Pancreas (tissue), 10 donors: Measurements from ENCODE around the gene SUPT5H. TPM values are rescaled to one million over a fixed set of nuclear protein-coding genes. Genes with fewer than 3 reads are reported as not detected.
A peak's percentile ranks its signal among the peaks of the same experiment; 100 is the strongest.

Source experiments
- ATAC-seq, 4 donors: fragments of 200-7000 bp; cut with Tn5 transposase; one replicate each; pipeline versions ENCODE4 v1.8.0 to v1.9.1; 2020; ENCODE audit warnings: mild to moderate bottlenecking in 4 of 4, moderate library complexity in 4 of 4
- DNase-seq, 6 donors: peaks; one replicate each; pipeline ENCODE4 v3.0.0-alpha.2; 2020
- FAIRE-seq: peaks from 2 replicates; lab custom pipeline; 2012; peaks lifted over from hg19 to GRCh38; lab: Jason Lieb, UNC
- H3K27ac ChIP-seq, 4 donors: fragments of 200-600 bp; sonication (generic); 1 replicate in 3 of 4; 2 replicates in 1 of 4; pipeline versions ENCODE4 v1.5.0 to v1.8.0; 2020
- H3K27me3 ChIP-seq, 4 donors: fragments of 200-600 bp; one replicate each; pipeline ENCODE4 v1.8.0; 2021
- H3K36me3 ChIP-seq, 3 donors: fragments of 200-600 bp; sonication (generic) in 1 of 3; one replicate each; pipeline versions ENCODE4 v1.5.0 to v1.8.0; 2020 to 2021
- H3K4me1 ChIP-seq, 3 donors: fragments of 200-600 bp; one replicate each; pipeline ENCODE4 v1.8.0; 2021
- H3K4me3 ChIP-seq, 4 donors: fragments of 200-600 bp; sonication (generic) in 2 of 4; one replicate each; pipeline versions ENCODE4 v1.5.0 to v1.8.0; 2020 to 2021
- H3K9me3 ChIP-seq, 4 donors: fragments of 200-600 bp; one replicate each; pipeline ENCODE4 v1.8.0; 2021
- WGBS, 2 donors: extraction: QIAGEN DNeasy Blood & Tissue Kit; methylation state at CpG; one replicate each; pipeline ENCODE4 v1.1.7; 2013; 5-methylcytosine and 5-hydroxymethylcytosine counted together
- intact Hi-C, 3 donors: fragments of 100-400 bp; cut with DNase I; formaldehyde crosslinking; loops; one replicate each; pipeline versions ENCODE4 v1.11.1 to v1.14.2; 2022
- polyA plus RNA-seq, 2 donors: library from polyadenylated mRNA; stranded (reverse); fragments of 200-250 nt; gene quantifications; one replicate each; pipeline ENCODE4 v1.2.3, GENCODE V29; 2013
- total RNA-seq, 6 donors: library from RNA; stranded (reverse); fragmentation: NEBNext Ultra II Directional in 4 of 6; extraction: Animal tissue kit (Norgen Biotek cat#: 25700) in 4 of 6; gene quantifications; one replicate each; pipeline versions ENCODE4 v1.2.1 to v1.2.4, GENCODE V29; 2021 to 2023
- TF ChIP-seq, protein P1 (sequence below), 4 donors: fragments of 200-600 bp; sonication (generic) in 3 of 4; IDR thresholded peaks; one replicate each; pipeline versions ENCODE4 v1.5.0 to v1.8.0; 2021; ENCODE audit warnings: antibody characterized with exemption in 4 of 4
- donor health status: healthy with polysubstance abuse.
- donor health status: DM: no; HTN: no; CAD: no; lungs with moderate emphysema.
- donor health status: DM: no; HTN: no; CAD: no.
- donor health status: control.
- donor health status: control.
- donor health status: Bipolar disorder and iron deficiency.
- donor health status: DM: yes; HTN: yes; CAD: no.
- donor health status: DM: no; HTN: no; CAD: no.
- donor health status: DM: no; HTN: no; CAD: no.
- donor health status: DM: yes; HTN: yes; CAD: no.

The SUPT5H gene
- total RNA-seq (10 to 100 TPM; 49.3 to 69.6 (median 54.0) TPM), polyA plus RNA-seq (100 to 1,000 TPM; 172 to 229 TPM)

DNA sequence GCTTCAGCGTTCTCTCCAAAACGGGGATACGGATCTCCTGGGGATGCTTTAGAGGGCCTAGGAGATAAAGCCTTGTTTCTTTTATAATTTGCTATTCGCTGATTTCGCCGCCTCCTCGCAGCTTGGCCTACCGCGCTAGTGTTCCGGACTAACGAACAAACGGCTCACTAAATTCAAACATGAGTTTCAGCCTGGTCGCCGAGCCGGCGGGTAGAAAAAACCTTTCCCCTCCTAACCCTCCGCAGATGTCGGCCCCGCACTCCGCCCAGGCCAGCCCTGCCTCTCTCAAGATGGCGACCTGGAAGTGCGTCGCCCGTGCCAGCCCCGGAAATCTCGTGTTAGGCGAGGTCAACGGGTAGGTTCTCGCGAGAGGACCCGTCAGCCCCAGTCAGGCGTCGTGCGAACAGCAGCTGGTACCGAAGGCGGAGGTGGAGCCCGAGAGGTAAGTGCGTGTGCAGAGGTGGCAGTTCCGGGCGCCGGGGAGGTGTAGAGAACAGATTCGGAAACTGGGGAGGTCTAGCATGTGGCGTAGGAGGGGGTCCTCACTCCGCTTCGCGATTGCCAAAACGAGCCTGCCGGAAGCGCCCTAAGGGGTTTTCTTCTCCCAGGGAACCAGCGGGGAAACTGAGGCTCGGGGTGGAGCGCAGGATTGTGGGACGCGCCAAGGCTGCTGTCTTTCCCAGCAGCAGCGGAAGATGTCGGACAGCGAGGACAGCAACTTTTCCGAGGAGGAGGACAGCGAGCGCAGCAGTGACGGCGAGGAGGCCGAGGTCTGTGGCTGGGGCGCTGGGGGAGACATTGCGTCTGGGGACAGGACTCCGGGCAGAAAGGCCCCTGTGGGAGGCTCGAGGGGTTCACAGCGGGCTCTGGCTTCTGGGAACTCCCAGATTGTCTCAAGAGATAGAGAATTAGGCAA is at the start of gene SUPT5H:
Gene SUPT5H, plus strand, starts transcription at position 387 of the 916 bp plus-strand sequence. Its CDS starts 309 bp downstream, at position 696.
- WGBS, 2 donors, result 0 to 1% methylated on average over 68 of the region's 68 CpGs

DNA sequence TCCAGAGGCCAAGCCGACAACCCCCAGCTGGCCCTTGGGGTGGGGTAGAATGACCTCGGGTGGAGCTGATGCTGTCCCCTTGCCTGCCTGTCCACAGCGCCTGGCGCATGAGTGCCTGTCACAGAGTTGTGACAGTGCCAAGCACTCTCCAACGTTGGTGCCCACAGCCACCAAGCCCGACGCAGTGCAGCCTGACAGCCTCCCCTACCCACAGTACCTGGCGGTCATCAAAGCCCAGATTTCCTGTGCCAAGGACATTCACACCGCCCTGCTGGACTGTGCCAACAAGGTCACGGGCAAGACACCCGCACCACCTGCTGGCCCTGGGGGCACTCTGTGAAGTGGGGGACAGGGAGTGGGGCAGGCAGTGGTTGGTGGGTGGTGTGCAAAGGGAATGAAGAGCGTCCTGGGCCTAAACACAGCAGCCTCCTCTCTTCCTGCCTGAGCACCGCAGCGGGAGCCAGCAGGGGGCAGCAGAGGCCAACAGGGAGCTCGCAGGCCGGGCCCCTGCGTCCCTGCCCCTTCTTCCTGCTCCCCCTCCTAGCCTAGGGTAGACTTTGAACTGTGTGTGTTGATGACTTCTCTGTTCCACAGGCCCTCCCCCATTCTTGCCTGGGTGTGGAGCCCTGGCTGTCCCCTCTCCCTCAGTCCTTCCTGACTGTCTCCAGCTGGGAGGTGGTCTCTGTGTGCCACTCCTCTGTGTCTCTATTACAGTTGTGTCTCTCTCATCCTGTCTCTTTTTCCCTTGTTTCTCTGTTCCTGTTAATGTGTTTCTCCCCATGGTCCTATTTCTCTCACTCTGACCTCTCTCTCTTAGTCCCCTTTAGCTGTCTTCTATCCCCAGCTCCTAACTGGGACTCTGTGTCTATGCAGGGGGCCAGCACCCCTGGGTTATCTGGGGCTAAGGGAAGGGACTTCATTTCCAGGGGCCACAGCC is 47.8 kb upstream of the SUPT5H start:
- H3K27ac ChIP-seq, result peak overlapping the region; percentile 46 to 85 (median 66)
- peaks cover 0 to 6% (median 0%) of the 10 kb centered on the region in 3 donors for H3K36me3 ChIP-seq
- H3K4me3 ChIP-seq, result no peak overlapping the region
- 10% methylated on average over 17 of the region's 17 CpGs for WGBS, 2 donors
- peak; percentile 83 to 98 (median 91) for DNase-seq
- no peaks in the 10 kb centered on the region for H3K27me3 ChIP-seq
- H3K9me3 ChIP-seq, result no peaks in the 10 kb centered on the region
- peak; percentile 79 to 86 (median 84) for ATAC-seq
- intact Hi-C loops, result loop anchor here in 1 of 3 donors (10.0 kb wide), 1 partner anchor 137 kb away; the partner anchor contains the start of gene EID2B
- TF ChIP-seq, protein P1, sequence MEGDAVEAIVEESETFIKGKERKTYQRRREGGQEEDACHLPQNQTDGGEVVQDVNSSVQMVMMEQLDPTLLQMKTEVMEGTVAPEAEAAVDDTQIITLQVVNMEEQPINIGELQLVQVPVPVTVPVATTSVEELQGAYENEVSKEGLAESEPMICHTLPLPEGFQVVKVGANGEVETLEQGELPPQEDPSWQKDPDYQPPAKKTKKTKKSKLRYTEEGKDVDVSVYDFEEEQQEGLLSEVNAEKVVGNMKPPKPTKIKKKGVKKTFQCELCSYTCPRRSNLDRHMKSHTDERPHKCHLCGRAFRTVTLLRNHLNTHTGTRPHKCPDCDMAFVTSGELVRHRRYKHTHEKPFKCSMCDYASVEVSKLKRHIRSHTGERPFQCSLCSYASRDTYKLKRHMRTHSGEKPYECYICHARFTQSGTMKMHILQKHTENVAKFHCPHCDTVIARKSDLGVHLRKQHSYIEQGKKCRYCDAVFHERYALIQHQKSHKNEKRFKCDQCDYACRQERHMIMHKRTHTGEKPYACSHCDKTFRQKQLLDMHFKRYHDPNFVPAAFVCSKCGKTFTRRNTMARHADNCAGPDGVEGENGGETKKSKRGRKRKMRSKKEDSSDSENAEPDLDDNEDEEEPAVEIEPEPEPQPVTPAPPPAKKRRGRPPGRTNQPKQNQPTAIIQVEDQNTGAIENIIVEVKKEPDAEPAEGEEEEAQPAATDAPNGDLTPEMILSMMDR (IDR thresholded peaks at IDR 0.05), result peak; percentile 91 to 96 (median 94)
- H3K4me1 ChIP-seq, result peaks cover 6 to 25% (median 15%) of the 10 kb centered on the region in 3 donors
- no peak for FAIRE-seq

More for the DNA sequence above, at the start of gene SUPT5H:
- intact Hi-C loops, result loop anchor here in 1 of 3 donors (10.0 kb wide), 1 partner anchor 89 kb away; the partner anchor contains the start of gene EID2B
- peak; percentile 96 to 99 (median 97) for DNase-seq
- Histone ChIP-seq H3K9me3 (no peaks in the 10 kb centered on the region), H3K27ac (peak within 1 kb of the TSS; percentile 74 to 91 (median 85)), H3K36me3 (no peaks in the 10 kb centered on the region), H3K4me1 (peaks cover 7 to 29% (median 17%) of the 10 kb centered on the region in 3 donors), H3K4me3 (peak within 1 kb of the TSS; percentile 68 to 99 (median 90)), H3K27me3 (no peaks in the 10 kb centered on the region)
- FAIRE-seq, result no peak
- TF ChIP-seq, protein P1 (IDR thresholded peaks at IDR 0.05), result no peak
- peak; percentile 96 to 99 (median 98) for ATAC-seq

DNA sequence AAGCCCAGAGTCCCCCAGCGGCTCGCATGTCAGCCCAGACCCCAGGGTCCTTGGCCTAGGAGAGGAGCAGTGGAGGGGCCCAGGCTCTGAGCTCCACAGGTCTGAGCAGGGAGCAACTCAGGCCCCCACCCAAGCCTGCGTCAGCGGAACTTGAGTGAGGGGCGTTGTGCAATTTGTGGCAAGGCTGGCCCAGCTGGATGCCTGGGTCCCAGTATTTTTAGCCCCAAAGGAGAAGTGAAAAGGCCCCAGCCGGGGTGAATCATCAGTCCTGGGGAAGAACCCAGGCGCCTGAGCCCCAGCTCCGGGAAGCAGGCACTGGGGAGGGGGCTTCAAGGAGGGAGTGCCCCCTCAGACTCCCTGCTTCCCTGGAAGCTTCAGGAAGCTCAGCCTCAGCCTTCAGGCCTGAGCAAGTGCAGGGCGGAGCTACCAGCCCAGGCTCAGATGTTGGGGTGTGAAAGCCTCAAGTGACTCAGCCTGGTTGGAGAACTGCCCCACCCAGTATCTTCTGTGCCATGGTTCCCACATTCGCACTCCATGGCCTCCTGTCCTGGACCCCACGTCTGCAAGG is 47.0 kb upstream of the SUPT5H start:
- FAIRE-seq, result no peak

DNA sequence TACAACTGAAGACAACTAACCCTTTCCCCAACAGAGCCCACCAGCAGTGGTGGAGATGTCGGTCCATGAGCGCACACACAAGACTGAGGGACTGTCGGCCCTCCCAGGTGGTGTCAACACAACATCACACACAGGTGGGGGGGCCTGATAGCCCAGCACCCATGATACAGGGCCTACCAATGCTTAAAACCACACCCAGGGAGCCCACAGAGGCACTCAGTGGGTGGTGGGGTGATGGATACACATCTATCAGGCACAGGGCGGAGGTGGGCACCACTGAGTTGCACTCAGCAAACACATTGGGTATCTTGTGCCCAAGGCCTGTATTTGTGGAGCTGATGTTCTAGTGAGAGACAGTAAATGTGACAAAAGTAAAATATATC is 45.7 kb upstream of the SUPT5H start:
- Histone ChIP-seq H3K4me1 (peaks cover 6 to 29% (median 15%) of the 10 kb centered on the region in 3 donors), H3K27ac (no peak overlapping the region), H3K36me3 (no peaks in the 10 kb centered on the region), H3K4me3 (no peak overlapping the region), H3K9me3 (no peaks in the 10 kb centered on the region), H3K27me3 (no peaks in the 10 kb centered on the region)
- intact Hi-C loops, result loop anchor here in 1 of 3 donors (10.0 kb wide), 1 partner anchor 135 kb away; the partner anchor contains the start of gene EID2B
- ATAC-seq (no peak), DNase-seq (no peak), FAIRE-seq (no peak)
- WGBS, 2 donors, result 94 to 97% methylated on average over 4 of the region's 4 CpGs
- TF ChIP-seq, protein P1 (IDR thresholded peaks at IDR 0.05), result no peak

More for the DNA sequence above, 47.0 kb upstream of the SUPT5H start:
- DNase-seq (peak in 3 of 6 donors; percentile 54 to 75 (median 63)), ATAC-seq (peak in 2 of 4 donors; percentile 2 to 6)
- Histone ChIP-seq H3K9me3 (no peaks in the 10 kb centered on the region), H3K4me3 (no peak overlapping the region), H3K36me3 (peaks cover 0 to 6% (median 0%) of the 10 kb centered on the region in 3 donors), H3K27ac (peak overlapping the region; percentile 46 to 85 (median 66)), H3K27me3 (no peaks in the 10 kb centered on the region), H3K4me1 (peaks cover 6 to 25% (median 15%) of the 10 kb centered on the region in 3 donors)
- TF ChIP-seq, protein P1 (IDR thresholded peaks at IDR 0.05), result no peak
- intact Hi-C loops, result loop anchor here in 1 of 3 donors (10.0 kb wide), 1 partner anchor 136 kb away; the partner anchor contains the start of gene EID2B
- 80 to 89% methylated on average over 11 of the region's 11 CpGs for WGBS, 2 donors
